Stimulated activated CD4-positive, alpha-beta T cell treated with anti-CD3 and anti-CD28 coated beads, Interleukin-4, amount 100 ng/mL, for 1 hour (primary cell): ENCODE data around the gene TDP1.

Experiments
- DNase-seq: peaks from one replicate; pipeline ENCODE4 v3.0.0-alpha.2; 2020

The TDP1 gene

DNA sequence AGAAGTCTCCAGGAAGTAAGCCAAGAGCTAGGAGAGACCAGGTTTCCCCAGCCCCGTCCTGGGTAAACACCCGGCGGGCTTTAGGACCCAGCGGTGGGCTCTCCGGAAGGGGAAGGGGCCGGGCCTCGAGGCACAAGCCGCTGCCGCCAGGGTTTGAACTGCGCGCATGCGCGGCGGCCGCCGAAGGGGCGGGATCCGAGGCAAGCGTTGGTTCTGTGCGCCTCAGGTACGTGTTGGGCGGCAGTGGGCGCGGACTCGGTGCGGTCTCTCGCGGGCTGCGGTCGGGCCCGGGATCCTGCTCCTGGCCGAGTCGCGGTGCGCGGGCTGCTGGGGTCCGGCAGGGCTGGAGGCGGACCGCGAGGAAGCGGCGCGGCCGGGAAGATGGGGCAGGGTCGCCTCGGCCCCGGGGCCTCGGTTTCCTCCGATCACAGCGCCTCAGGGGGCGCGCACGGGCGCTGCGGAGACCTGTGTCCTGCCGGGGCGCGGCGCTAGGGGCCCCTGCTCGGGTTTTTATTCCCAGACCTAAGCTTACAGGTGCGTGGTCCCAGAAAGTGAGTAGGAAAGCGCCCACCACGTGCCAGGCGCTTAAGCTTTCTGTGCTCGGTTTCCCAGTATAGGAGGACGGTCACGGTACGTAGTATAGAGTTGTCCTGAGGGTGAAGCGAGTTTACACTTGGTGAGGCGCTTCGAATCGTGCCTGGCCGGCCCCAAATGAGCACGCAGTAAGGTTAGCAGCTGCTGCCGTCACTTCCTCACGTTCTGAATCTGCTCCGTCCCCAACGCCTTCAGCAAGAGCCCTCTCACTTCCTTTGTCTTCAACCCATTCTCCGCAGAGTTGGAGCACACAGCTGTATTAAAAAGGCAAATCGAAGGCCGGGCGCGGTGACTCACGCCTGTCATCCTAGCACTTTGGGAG lies at the start of gene TDP1:
Gene TDP1 (plus strand): TSS at position 183 of the 916 bp plus-strand sequence. CDS start 7,188 bp downstream, outside the sequence.
- peak; percentile 97 for DNase-seq

DNA sequence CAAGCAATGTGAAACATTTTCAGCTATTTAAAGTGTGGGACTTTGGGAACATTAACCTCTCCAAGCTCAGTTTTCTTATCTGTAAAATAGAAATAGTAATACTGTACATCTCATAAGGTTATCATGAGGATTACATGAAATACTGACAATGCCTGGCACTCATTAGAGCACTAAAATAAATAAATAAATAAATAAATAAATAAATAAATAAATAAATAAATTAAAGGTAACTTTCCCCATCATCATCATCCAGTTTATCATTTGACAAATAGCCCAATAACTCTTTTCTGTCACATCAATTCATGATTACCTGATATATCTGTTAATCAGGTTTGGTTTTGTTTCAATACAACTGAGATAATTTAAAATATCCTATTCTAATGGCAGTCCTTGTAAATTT lies 49.7 kb upstream of the TDP1 start:
- DNase-seq: no peak

DNA sequence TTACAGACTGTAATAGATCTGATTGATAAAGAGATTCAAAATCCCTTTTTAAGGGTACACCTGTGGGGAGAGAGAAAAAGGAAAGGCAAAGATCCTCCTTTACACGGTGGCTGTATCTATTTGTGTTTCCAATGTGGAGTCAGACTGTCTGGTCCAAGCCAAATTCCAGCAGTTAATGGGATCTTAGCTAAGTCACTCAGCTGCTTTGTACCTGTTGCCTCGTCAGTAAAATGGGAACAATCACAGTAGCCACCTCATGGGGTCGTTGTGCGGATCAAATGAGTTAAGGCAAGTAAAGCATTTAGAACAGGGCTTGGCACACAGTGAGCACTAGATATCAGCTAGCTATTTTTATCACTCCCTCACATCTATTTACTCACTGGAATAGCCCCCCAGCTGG lies 48.1 kb upstream of the TDP1 start:
- no peak for DNase-seq

DNA sequence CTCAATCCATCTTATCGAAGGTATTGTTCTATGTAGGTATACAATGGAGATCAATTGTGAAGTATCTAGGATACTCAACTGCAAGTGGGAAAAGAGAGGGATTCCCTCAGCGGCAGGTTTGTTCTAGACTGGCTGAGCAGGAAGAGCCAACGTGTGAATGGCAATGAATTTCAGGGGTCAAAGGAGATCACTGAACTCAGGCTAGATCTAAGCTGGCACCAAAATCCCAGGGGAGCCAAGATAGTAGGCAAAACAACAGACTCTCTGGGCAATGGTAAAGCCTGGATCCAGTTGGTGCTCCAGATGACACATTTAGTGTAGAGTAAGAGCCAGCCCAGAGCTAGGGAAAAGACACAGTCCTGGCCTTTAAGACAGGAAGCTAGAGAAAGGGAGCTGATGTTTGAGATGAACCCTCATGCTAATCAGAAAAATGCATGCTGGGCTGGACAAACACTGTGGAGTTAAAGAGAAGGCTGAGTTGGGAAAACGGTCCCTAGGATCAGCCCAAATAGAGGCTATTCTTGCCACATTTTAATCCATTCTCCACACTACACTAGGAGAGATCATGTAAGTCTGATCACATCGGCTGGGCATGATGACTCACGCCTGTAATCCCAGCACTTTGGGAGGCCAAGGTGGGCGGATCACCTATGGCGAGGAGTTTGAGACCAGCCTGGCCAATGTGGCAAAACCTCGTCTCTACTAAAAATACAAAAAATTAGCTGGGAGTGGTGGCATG lies 46.8 kb upstream of the TDP1 start:
- DNase-seq: no peak

DNA sequence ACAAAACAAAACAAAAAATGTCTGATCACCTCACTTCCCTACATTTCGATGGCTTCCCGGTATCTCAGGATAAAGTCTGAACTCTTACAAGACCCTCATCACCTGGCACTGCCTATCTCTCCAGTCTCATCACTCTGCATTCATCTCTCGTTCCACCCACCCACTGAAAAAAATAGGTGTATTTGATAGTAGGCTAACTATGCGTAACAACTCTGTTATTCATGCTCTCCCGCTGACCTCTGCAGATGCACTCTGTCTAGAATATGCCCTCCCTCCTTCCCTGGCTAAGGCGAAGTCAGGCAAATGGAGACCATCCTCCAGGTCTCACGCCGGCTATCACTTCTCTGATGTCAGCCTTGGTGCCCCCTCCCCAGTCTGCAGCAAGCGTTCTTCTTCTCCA lies 46.1 kb upstream of the TDP1 start:
- DNase-seq: no peak

DNA sequence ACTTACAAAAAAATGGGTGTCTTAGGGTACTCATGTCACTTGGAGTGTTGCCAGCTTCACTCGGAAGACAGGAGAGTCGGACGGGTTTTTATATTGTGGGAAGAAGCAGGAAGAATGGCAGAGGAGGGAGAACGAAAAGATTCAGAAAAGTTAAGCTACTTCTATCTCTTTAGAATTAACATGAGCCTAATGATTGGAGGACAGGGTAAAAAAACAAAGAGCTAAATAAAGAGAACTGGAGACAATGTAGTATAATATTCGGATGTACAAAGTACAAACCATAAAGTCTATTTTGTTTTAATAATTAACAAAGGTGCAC lies 45.1 kb upstream of the TDP1 start:
- no peak for DNase-seq

DNA sequence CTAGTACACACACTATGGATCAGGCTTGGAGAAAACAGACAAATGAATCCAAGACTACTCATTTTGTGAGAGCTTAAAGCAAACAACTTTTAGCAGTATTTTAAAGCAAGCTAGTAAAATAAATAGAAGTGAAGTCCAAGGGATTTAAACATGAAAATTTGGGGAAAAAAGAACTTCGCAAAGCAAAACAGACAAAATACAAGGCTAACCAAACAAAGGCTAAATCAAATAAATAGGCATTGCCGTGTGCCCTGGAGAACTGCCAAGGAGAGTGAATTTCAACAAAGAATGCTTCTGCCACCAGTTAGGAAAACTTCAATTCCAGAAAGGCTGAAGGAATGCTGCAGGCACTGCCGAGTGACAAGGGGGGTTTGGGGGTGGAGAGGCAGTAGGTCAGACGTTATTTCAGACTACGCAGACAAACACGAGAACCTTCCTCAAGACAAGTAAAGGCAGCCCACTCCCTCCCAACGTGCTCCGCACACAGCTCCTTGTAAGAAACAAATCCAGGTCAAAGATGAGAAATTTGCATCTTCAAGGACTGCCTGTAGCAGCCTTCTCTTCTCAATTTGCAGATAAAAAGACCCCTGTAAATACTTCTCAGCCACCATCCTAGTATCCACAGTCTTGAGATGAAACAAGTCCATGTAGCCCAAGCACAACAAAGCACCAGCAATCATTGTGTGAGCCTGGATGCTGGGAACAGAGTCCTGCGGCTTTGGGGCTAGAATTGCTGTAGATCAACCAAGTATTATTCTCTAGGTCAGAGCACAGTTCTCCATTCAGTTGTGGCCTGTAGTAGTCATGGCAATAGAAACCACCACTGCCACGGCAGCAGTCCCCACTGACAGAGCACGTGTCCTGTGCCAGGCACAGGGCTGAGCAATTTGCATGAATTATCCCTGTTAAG lies 44.5 kb upstream of the TDP1 start:
- no peak for DNase-seq

DNA sequence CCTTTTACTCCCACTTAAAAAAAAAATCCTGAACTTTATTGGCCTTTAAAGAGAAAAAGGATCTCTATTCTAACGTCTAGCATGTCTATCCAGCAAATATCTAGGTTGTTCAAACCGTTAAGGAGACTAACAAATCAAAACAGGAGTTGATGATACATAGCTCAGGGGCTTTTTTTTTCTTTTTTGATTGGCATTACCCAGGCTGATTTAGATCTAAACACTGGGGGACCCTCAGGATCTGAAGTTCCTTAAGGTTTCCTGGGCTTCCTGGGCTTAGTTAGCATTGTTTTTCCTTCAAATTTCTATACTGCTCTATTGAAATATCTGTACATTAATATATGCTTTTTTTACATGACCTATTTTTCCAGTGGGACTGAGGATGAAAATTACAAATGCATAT lies 43.5 kb upstream of the TDP1 start:
- DNase-seq: no peak

DNA sequence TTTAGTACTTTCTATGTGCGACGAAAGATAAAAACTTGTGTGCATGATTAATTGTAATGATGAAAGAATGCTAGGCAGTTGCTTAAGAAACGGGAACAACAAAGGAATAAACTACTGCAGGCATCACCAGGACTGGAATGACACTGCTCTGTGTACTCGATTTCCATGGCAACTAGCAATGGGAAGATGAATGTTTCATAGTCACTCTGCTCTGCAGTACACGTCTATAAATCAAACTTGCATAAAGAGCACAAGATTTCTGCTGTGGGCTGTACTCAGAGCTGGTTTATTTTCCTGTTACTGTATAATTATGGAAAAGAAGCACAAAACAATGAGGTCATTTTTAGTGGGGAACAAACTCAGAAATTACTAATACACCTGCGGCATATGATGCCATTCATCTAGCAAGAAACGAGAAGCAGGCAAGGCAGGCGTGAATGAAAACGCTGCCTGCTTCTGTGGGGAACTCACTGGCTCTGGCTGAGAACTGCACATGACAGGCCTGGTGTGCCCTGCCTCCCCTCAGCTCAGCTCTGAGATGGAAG lies 43.0 kb upstream of the TDP1 start:
- DNase-seq: no peak

DNA sequence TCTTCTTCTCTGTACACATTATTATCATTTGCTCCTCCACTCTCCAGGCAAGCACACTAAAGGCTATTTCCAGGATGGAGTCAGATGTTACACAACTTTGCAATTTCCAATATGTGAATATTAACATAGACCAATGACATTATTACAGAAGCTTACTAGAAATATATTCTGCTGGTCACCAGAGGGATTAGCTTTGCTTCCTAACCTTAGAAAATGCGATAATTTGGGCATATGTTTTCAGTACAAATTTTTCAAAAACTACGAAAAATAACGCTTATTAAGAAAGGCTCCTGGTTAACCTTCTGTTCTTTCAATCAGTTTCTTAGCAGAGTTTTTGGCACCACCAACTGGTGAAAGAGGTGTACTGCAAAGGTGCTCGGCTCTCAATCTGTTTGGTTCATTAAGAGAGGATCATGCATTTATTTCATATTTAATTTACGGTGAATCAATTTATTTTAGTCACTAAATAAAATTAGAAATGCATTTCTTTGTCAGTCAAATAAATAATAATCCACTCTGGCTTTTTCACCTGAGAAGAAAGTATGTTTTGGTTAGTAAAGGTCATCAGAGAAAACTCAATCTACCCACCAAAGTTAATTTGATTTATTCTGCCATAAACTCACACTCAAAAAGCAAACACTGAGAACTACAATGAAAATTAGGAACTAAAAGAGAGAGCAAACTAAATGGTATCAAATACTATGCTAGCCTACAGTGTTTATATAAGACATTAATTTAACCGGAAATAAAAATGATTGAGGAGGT lies 40.4 kb upstream of the TDP1 start:
- DNase-seq: peak; percentile 57

DNA sequence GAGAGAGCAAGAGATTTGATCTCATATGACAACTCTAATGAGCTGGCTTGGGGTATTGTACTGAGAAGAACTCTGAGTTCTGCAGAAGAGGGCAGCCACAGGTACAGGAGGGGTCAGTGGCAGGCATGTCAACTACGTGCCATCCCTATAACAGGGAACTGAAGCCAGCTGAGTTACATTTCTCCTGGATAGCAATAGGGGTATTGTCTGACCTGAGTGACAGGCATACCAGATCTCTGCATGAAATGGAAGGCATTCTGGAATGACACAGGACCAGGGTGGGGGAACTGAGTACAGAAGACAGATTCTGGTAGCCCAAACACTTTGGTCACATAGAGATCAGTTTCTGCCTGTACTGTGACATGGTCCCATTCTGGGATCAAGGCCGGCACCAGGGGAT lies 37.0 kb upstream of the TDP1 start:
- DNase-seq: no peak

DNA sequence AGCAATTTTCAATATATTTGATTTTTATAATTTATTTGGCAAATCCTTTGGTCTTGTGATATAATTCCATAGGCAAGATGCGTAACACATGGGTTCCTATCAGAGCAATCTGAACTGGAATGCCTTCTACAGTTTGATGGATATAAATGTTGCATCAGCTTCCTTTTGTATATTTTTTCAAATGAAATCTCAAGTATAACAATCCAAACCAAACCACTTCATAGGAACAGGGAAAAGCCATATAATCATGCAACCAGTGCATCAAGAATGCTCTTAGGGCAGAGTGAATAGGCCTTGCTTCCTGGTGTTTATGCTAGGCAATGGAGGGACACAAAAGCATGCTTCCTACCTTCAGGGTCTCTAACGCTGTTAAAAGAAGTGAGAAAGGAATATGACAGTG lies 35.7 kb upstream of the TDP1 start:
- no peak for DNase-seq

DNA sequence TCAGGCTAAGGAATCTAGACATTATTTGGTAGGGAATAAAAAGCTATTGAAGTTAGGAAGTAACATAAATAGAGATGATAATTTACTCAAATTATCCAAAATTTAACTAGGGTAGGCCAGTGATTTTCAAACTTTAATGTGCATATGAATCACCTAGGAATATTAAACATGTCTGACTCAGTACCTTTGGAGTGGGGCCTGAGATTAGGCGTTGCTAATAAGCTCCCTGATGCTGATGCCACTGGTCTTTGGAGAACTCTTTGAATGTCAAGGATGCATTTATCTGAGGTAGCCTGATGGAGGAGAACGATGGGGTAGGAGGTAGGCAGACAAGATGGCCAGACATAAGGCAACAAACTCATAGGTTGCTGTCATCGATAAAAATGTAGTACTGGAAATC lies 34.4 kb upstream of the TDP1 start:
- no peak for DNase-seq

DNA sequence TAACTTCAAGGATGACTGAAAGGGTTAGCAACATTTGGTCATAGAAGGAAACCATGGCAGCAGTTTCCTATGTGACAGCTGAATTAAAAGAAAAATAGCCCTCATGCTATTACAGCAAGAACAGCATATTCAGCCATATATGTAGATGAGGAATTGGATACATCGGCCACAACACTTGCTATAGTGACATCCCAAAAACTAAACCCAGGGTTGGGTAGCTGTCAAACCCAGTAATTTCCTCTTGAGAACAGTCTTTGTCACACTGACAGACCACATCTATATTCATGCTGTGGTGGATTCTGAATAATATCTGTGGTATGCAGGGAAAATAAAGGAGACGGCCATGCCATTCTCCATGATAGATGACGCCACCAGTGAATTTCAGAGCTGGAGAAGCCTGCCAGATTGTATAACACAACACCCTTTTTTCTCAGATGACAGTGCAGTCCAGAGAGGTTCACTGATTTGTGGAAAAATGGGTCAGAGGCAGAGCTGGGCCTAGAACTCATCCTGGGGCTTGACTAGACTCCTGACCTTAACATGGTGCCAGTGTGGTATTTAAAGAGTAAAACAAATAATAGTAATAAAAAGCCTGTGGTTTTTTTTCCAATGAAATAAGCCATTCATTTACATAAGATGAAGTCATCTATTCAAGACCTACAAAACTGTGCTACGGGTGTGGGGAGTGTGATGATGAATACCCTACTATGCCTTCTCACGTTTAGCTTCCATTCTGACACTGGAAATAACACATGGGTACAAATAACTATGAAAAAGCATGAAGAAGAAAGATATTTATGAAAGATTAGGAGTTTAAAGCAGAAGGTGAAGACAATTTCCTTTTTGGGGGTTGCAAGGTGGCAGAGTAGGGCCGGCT lies 33.5 kb upstream of the TDP1 start:
- DNase-seq: no peak

DNA sequence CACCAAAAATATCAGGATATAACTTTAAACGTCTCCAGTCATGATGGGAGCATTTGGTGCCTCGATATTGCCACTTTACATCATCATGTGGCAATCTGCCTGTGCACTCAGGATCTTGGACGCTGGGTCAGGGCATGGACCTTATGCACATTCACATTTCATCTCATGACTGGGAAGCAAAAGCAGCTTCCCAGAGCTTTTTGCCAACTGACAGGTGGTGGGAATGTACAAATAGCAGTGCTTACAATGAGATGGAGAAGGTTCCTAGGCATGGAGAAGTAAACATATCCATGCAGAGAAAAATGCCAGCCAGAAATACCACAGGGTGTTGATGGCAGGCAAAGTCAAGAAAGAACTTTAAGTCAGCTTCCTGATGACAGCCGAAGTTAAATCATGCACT lies 31.5 kb upstream of the TDP1 start:
- no peak for DNase-seq

DNA sequence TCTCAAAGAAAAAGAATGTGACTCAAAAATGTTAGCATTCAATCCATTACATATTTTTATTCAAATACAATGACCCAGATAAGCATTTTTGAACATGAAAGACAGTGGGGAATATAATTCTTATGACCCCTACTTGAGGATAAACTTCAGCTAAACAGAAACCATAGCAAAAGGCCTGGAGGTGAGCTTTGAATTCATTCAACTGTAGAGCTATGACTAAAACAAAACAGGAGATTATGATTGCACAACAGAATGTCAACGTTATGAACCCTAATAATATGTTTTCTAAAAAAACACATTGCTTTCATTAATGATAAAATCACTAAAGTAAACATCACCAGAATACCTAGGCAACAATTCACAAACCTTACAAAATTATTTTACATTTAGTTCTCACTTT lies 29.0 kb upstream of the TDP1 start:
- DNase-seq: no peak

DNA sequence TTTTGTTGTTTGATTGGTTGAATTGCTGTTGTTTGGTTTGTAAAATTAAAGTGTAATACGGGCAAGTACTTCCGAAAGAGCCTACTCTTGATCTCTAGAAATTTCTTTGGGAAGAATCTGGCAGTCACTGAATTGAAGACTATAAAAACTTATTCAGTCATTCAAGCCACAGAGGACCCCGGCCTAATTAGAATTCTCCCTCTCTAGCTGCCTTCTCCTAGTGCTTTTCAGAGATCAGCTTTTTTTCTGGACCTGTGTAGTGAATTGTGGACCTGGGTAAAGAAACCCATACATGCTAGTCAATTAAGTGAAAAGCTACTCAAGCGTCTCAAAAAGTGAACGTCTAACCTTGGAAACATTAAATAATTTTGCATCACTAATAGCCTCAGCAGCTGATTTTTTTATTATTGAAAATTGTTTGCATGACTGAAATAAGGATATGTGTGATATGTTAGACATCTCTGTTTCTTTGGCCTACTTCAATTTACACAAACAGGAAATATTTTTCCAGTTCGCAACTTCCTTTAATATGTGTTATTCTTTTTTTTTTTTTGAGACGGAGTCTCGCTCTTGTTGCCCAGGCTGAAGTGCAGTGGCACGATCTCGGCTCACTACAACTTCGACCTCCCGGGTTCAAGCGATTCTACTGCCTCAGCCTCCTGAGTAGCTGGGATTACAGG lies 28.4 kb upstream of the TDP1 start:
- no peak for DNase-seq

DNA sequence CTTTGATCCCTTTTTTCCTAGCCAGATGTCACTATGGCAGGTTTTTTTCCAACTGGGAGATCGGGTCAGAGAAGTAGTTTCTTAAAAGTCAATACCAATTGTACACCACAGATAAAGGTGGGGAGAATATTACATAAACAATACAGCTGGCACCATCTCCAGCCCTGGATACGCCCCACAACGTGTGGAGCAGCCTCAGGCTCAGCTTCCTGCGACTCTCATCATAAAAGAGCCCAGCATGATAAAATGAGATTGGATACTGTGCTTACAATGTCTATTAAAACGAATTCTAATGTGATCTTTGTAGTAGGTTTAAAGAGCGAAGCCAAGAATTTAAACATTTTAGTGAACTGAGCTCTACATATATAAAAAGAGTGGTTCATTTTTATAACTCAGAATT lies 22.7 kb upstream of the TDP1 start:
- no peak for DNase-seq

DNA sequence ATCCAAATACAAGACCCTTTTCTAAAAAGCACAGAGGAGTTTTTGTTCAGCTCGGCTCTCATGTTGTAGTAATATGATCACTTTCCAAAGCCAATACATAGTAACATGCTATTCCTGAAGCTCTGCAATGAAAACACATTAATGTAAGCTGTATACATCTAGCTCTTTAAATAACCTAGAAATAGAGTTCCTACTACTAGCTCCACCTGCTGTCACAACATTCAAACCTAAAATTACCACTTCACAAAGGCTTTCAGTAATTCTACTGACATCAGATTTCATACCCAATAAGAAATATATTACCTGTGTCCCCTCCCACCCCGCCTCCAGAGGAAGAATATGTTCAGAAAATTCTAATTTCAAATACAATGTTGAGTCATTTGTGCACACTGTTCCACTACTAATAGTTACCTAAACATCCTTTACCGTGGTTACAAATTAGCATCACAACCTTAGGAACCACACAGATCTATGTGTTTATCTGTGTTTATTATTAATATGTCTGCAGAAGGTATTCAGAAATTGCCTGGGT lies 19.0 kb upstream of the TDP1 start:
- DNase-seq: no peak

DNA sequence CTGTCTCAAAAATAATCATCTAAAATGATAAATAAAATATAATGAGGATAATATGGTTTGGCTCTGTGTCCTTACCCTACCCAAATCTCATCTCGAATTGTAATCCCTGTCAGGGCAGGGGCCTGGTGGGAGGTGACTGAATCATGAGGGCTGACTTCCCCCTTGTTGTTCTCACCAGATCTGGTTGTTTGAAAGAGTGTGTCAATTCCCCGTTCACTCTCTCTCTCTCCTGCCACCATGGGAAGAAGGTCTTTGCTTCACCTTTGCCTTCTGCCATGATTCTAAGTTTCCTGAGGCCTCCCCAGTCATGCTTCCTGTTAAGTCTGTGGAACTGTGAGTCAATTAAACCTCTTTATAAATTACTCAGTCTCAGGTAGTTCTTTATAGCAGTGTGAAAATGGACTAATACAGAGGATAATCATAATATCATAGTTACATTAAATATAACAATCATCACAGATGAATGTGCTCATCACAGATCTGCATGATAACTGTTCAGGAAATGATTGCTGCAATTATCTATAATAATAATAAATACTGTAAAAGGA lies 13.8 kb upstream of the TDP1 start:
- DNase-seq: no peak
